IgD-negative memory B cell (primary cell): ENCODE results near the gene CPLX1. TPM values are rescaled to one million over a fixed set of nuclear protein-coding genes. Genes with fewer than 3 reads are reported as not detected.

Experiments
- H3K27ac Mint-ChIP-seq, 3 donors: one replicate each; pipeline ENCODE4 v1.8.0; 2020 to 2022; ENCODE audit warnings: mild to moderate bottlenecking in 3 of 3, mixed read lengths in 3 of 3, moderate library complexity in 1 of 3
- H3K27me3 Mint-ChIP-seq: one replicate; pipeline ENCODE4 v1.8.0; 2021; ENCODE audit warnings: mixed read lengths
- H3K36me3 Mint-ChIP-seq: one replicate; pipeline ENCODE4 v1.8.0; 2020; ENCODE audit warnings: mild to moderate bottlenecking, mixed read lengths
- H3K4me1 Mint-ChIP-seq, 3 donors: one replicate each; pipeline ENCODE4 v1.8.0; 2020 to 2022; ENCODE audit warnings: mixed read lengths in 3 of 3, mild to moderate bottlenecking in 1 of 3
- H3K4me3 Mint-ChIP-seq, 4 donors: one replicate each; pipeline ENCODE4 v1.8.0; 2020 to 2022; ENCODE audit warnings: mild to moderate bottlenecking in 4 of 4, mixed read lengths in 4 of 4, moderate library complexity in 3 of 4
- H3K9me3 Mint-ChIP-seq, 3 donors: one replicate each; pipeline ENCODE4 v1.8.0; 2020 to 2021; ENCODE audit warnings: mixed read lengths in 3 of 3, mild to moderate bottlenecking in 1 of 3
- polyA plus RNA-seq: library from polyadenylated mRNA; unstranded; fragments of 300-500 nt; fragmentation: Illumina TruSeq; gene quantifications from one replicate; pipeline ENCODE4 v1.2.3, GENCODE V29; 2021

The CPLX1 gene
- not detected for polyA plus RNA-seq

GRCh38 chr4:825971-826330 is at the start of gene CPLX1:
CPLX1 (minus strand) TSS chr4:826129; CDS start chr4:824522, 1,607 bp downstream.
- Mint-ChIP-seq H3K27ac (no peak within 1 kb of the TSS), H3K4me1 (peaks cover 0 to 3% (median 0%) of the 10 kb centered on the region in 3 donors), H3K4me3 (peak within 1 kb of the TSS in 3 of 4 donors; percentile 37 to 46 (median 39)), H3K27me3 (peaks cover 31% of the 10 kb centered on the region), H3K9me3 (peaks cover 0 to 1% (median 0%) of the 10 kb centered on the region in 3 donors), H3K36me3 (no peaks in the 10 kb centered on the region)

GRCh38 chr4:874971-875817 is 49.3 kb upstream of the CPLX1 start:
- Mint-ChIP-seq H3K36me3 (peaks cover 2% of the 10 kb centered on the region), H3K27ac (peak overlapping the region in 1 of 3 donors; percentile 88), H3K4me1 (peaks cover 0 to 9% (median 8%) of the 10 kb centered on the region in 3 donors), H3K9me3 (no peaks in the 10 kb centered on the region), H3K27me3 (no peaks in the 10 kb centered on the region), H3K4me3 (no peak overlapping the region)

- Mint-ChIP-seq H3K4me1 (peaks cover 0 to 2% (median 0%) of the 10 kb centered on the region in 3 donors), H3K36me3 (peaks cover 2% of the 10 kb centered on the region), H3K4me3 (no peak overlapping the region), H3K9me3 (peaks cover 0 to 2% (median 0%) of the 10 kb centered on the region in 3 donors), H3K27me3 (no peaks in the 10 kb centered on the region), H3K27ac (no peak overlapping the region)
Observed at GRCh38 chr4:874056-874455, 48.1 kb upstream of the CPLX1 start.

GRCh38 chr4:872241-872981 is 46.5 kb upstream of the CPLX1 start:
- no peak overlapping the region for H3K4me3 Mint-ChIP-seq
- H3K9me3 Mint-ChIP-seq = peaks cover 0 to 2% (median 0%) of the 10 kb centered on the region in 3 donors
- peaks cover 2% of the 10 kb centered on the region for H3K36me3 Mint-ChIP-seq
- H3K27me3 Mint-ChIP-seq = no peaks in the 10 kb centered on the region
- H3K4me1 Mint-ChIP-seq = peaks cover 0 to 2% (median 0%) of the 10 kb centered on the region in 3 donors
- no peak overlapping the region for H3K27ac Mint-ChIP-seq

GRCh38 chr4:871484-871883 is 45.6 kb upstream of the CPLX1 start:
- Mint-ChIP-seq H3K9me3 (peaks cover 0 to 2% (median 0%) of the 10 kb centered on the region in 3 donors), H3K27ac (no peak overlapping the region), H3K27me3 (no peaks in the 10 kb centered on the region), H3K4me3 (peak overlapping the region in 1 of 4 donors; percentile 85), H3K36me3 (no peaks in the 10 kb centered on the region), H3K4me1 (peaks cover 0 to 2% (median 0%) of the 10 kb centered on the region in 3 donors)

- Mint-ChIP-seq H3K27ac (no peak overlapping the region), H3K9me3 (peaks cover 0 to 2% (median 0%) of the 10 kb centered on the region in 3 donors), H3K36me3 (no peaks in the 10 kb centered on the region), H3K27me3 (no peaks in the 10 kb centered on the region), H3K4me3 (no peak overlapping the region), H3K4me1 (peaks cover 0 to 2% (median 0%) of the 10 kb centered on the region in 3 donors)
Observed at GRCh38 chr4:870951-871350, 45.0 kb upstream of the CPLX1 start.

- peaks cover 0 to 2% (median 0%) of the 10 kb centered on the region in 3 donors for H3K4me1 Mint-ChIP-seq
- peak overlapping the region in 1 of 4 donors; percentile 38 for H3K4me3 Mint-ChIP-seq
- peaks cover 0 to 2% (median 0%) of the 10 kb centered on the region in 3 donors for H3K9me3 Mint-ChIP-seq
- H3K36me3 Mint-ChIP-seq = no peaks in the 10 kb centered on the region
- no peak overlapping the region for H3K27ac Mint-ChIP-seq
- no peaks in the 10 kb centered on the region for H3K27me3 Mint-ChIP-seq
Observed at GRCh38 chr4:869776-870175, 43.8 kb upstream of the CPLX1 start.

- no peak overlapping the region for H3K4me3 Mint-ChIP-seq
- H3K27ac Mint-ChIP-seq = no peak overlapping the region
- H3K27me3 Mint-ChIP-seq = no peaks in the 10 kb centered on the region
- no peaks in the 10 kb centered on the region for H3K36me3 Mint-ChIP-seq
- H3K4me1 Mint-ChIP-seq = no peaks in the 10 kb centered on the region
- peaks cover 0 to 2% (median 0%) of the 10 kb centered on the region in 3 donors for H3K9me3 Mint-ChIP-seq
Observed at GRCh38 chr4:868421-868820, 42.5 kb upstream of the CPLX1 start.

GRCh38 chr4:867526-868250 is 41.8 kb upstream of the CPLX1 start:
- no peaks in the 10 kb centered on the region for H3K27me3 Mint-ChIP-seq

GRCh38 chr4:866761-867390 is 40.9 kb upstream of the CPLX1 start:
- Mint-ChIP-seq H3K4me3 (no peak overlapping the region), H3K27me3 (no peaks in the 10 kb centered on the region), H3K4me1 (no peaks in the 10 kb centered on the region), H3K9me3 (peaks cover 0 to 2% (median 0%) of the 10 kb centered on the region in 3 donors), H3K27ac (no peak overlapping the region), H3K36me3 (peaks cover 2% of the 10 kb centered on the region)

More at GRCh38 chr4:867526-868250, 41.8 kb upstream of the CPLX1 start:
- no peak overlapping the region for H3K27ac Mint-ChIP-seq
- peaks cover 0 to 2% (median 0%) of the 10 kb centered on the region in 3 donors for H3K9me3 Mint-ChIP-seq
- no peak overlapping the region for H3K4me3 Mint-ChIP-seq
- H3K4me1 Mint-ChIP-seq = no peaks in the 10 kb centered on the region
- H3K36me3 Mint-ChIP-seq = peaks cover 1% of the 10 kb centered on the region

GRCh38 chr4:866068-866760 is 40.3 kb upstream of the CPLX1 start:
- H3K9me3 Mint-ChIP-seq = peaks cover 0 to 2% (median 0%) of the 10 kb centered on the region in 3 donors
- peaks cover 2% of the 10 kb centered on the region for H3K36me3 Mint-ChIP-seq
- H3K27ac Mint-ChIP-seq = no peak overlapping the region
- no peak overlapping the region for H3K4me3 Mint-ChIP-seq
- H3K27me3 Mint-ChIP-seq = no peaks in the 10 kb centered on the region
- no peaks in the 10 kb centered on the region for H3K4me1 Mint-ChIP-seq

- H3K27me3 Mint-ChIP-seq = no peaks in the 10 kb centered on the region
- no peaks in the 10 kb centered on the region for H3K4me1 Mint-ChIP-seq
- no peak overlapping the region for H3K27ac Mint-ChIP-seq
- H3K36me3 Mint-ChIP-seq = peaks cover 6% of the 10 kb centered on the region
- peaks cover 0 to 2% (median 0%) of the 10 kb centered on the region in 3 donors for H3K9me3 Mint-ChIP-seq
- H3K4me3 Mint-ChIP-seq = no peak overlapping the region
Observed at GRCh38 chr4:865572-865971, 39.6 kb upstream of the CPLX1 start.

- peaks cover 0 to 2% (median 1%) of the 10 kb centered on the region in 3 donors for H3K4me1 Mint-ChIP-seq
- no peak overlapping the region for H3K27ac Mint-ChIP-seq
- peaks cover 0 to 2% (median 0%) of the 10 kb centered on the region in 3 donors for H3K9me3 Mint-ChIP-seq
- peaks cover 6% of the 10 kb centered on the region for H3K36me3 Mint-ChIP-seq
- no peaks in the 10 kb centered on the region for H3K27me3 Mint-ChIP-seq
- H3K4me3 Mint-ChIP-seq = no peak overlapping the region
Observed at GRCh38 chr4:865121-865465, 39.2 kb upstream of the CPLX1 start.
